HCT116 (cell line): Measurements from ENCODE around the gene ANKRA2. TPM values are rescaled to one million over a fixed set of nuclear protein-coding genes. Genes with fewer than 3 reads are reported as not detected.

Experiments used
- ATAC-seq: fragments of 200-7000 bp; cut with Tn5 transposase; 2 replicates; pipeline ENCODE4 v1.9.1; 2020; ENCODE audit warnings: mild to moderate bottlenecking, moderate library complexity
- BruUV-seq: library from RNA; stranded (reverse); fragments of 400-500 nt; replicated peaks from 2 replicates; lab custom pipeline; 2021; lab: Mats Ljungman, UMichigan
- CTCF ChIA-PET: fragments of 300-600 bp; sonication (Branson Sonifier 250); formaldehyde crosslinking; loops from one replicate; lab custom pipeline; 2021; ENCODE audit warnings: antibody characterized with exemption; lab: Charles Lee
- POLR2A ChIA-PET: fragments of 300-600, 350-600 bp; sonication (Branson Sonifier 250); formaldehyde crosslinking; loops from one replicate; lab custom pipeline; 2021; ENCODE audit warnings: antibody characterized with exemption; lab: Charles Lee
- RAD21 ChIA-PET, 2 experiments: fragments of 300-600 bp; sonication (Branson Sonifier 250); formaldehyde crosslinking; loops; one replicate each; lab custom pipeline; 2023; ENCODE audit warnings: low total read pairs in 2 of 2; ENCODE audit not compliant: uncharacterized antibody in 2 of 2, unreplicated experiment in 2 of 2, low non-redundant PET in 1 of 2; lab: Charles Lee
- DNase-seq: peaks from one replicate; pipeline ENCODE4 v3.0.0-alpha.2; 2010; ENCODE audit warnings: low read depth, low spot score
- H2AFZ ChIP-seq: fragments of 200-600 bp; shearing (Covaris generic), sonication (generic); 2 replicates; pipeline ENCODE4 v1.6.1; 2017; ENCODE audit warnings: low read depth, mixed run types, mixed read lengths, antibody characterized with exemption, low read length; ENCODE audit not compliant: poor library complexity, severe bottlenecking
- H3K27ac ChIP-seq: 2 replicates; pipeline ENCODE4 v1.5.1; 2012; ENCODE audit warnings: low read depth, low read length
- H3K27me3 ChIP-seq: fragments of 200-600 bp; sonication (generic); 2 replicates; pipeline ENCODE4 v1.6.1; 2016; ENCODE audit warnings: mixed run types, low read length, mixed read lengths; ENCODE audit not compliant: insufficient read depth
- H3K36me3 ChIP-seq, 2 experiments: fragments of 200-500 bp in 1 of 2; fragments of 200-600 bp in 1 of 2; sonication (Bioruptor generic) in 1 of 2; sonication (generic) in 1 of 2; 2 replicates each; pipeline versions ENCODE4 v1.5.1 to v1.6.1; 2014 to 2016; ENCODE audit warnings: low read length in 2 of 2, inconsistent platforms in 1 of 2, mixed read lengths in 1 of 2, mixed run types in 1 of 2; ENCODE audit not compliant: insufficient read depth in 2 of 2, control insufficient read depth in 1 of 2
- H3K4me1 ChIP-seq, 2 experiments: fragments of 200-600 bp in 1 of 2; sonication (generic) in 1 of 2; 2 replicates each; pipeline versions ENCODE4 v1.5.1 to v1.6.1; 2012 to 2017; ENCODE audit warnings: low read length in 2 of 2, inconsistent platforms in 1 of 2, mild to moderate bottlenecking in 1 of 2, mixed read lengths in 1 of 2, mixed run types in 1 of 2, moderate library complexity in 1 of 2; ENCODE audit not compliant: insufficient read depth in 2 of 2, control insufficient read depth in 1 of 2
- H3K4me2 ChIP-seq: fragments of 200-600 bp; sonication (generic); 2 replicates; pipeline ENCODE4 v1.6.1; 2017; ENCODE audit warnings: mixed run types, low read length, mixed read lengths
- H3K4me3 ChIP-seq, 2 experiments: fragments of 200-600 bp in 1 of 2; sonication (generic) in 1 of 2; replicated peaks in 1 of 2; 2 replicates each; pipeline ENCODE4 v1.5.1; 2011 to 2016; ENCODE audit warnings: low read length in 2 of 2, control low read depth in 1 of 2, low read depth in 1 of 2, mild to moderate bottlenecking in 1 of 2, mixed read lengths in 1 of 2, mixed run types in 1 of 2
- H3K79me2 ChIP-seq: fragments of 200-600 bp; sonication (generic); 2 replicates; pipeline ENCODE4 v1.6.1; 2017; ENCODE audit warnings: mild to moderate bottlenecking, mixed run types, low read length, moderate library complexity, mixed read lengths; ENCODE audit not compliant: insufficient read depth
- H3K9ac ChIP-seq: fragments of 200-600 bp; sonication (generic); 2 replicates; pipeline ENCODE4 v1.6.1; 2016; ENCODE audit warnings: low read length, mixed read lengths
- H3K9me2 ChIP-seq: fragments of 200-600 bp; sonication (generic), shearing (Covaris generic); 2 replicates; pipeline ENCODE4 v1.6.1; 2017; ENCODE audit warnings: mixed run types, mild to moderate bottlenecking, moderate library complexity; ENCODE audit not compliant: insufficient read depth
- H3K9me3 ChIP-seq, 2 experiments: fragments of 200-500 bp in 1 of 2; fragments of 200-600 bp in 1 of 2; sonication (Bioruptor generic) in 1 of 2; sonication (generic) in 1 of 2; 2 replicates each; pipeline ENCODE4 v1.6.1; 2014 to 2017; ENCODE audit warnings: low read length in 2 of 2, mixed read lengths in 2 of 2, inconsistent platforms in 1 of 2, low read depth in 1 of 2, mild to moderate bottlenecking in 1 of 2, mixed run types in 1 of 2, moderate library complexity in 1 of 2; ENCODE audit not compliant: control insufficient read depth in 1 of 2, insufficient read depth in 1 of 2
- H4K20me1 ChIP-seq: fragments of 200-600 bp; sonication (generic), shearing (Covaris generic); 2 replicates; pipeline ENCODE4 v1.6.1; 2017; ENCODE audit warnings: mixed run types, mild to moderate bottlenecking, moderate library complexity; ENCODE audit not compliant: insufficient read depth
- ATF3 ChIP-seq: IDR thresholded peaks from 2 replicates; pipeline ENCODE4 v1.6.1; 2012
- CBX3 ChIP-seq: IDR thresholded peaks from 2 replicates; pipeline ENCODE4 v1.6.1; 2012; ENCODE audit warnings: low read depth
- EGR1 ChIP-seq: IDR thresholded peaks from 2 replicates; pipeline ENCODE4 v1.6.1; 2012; ENCODE audit warnings: low read depth
- SIN3A ChIP-seq: IDR thresholded peaks from 2 replicates; pipeline ENCODE4 v1.6.1; 2012; ENCODE audit warnings: low read depth
- TCF7L2 ChIP-seq: IDR thresholded peaks from 2 replicates; pipeline ENCODE4 v1.7.0; 2011; ENCODE audit warnings: borderline replicate concordance, inconsistent platforms; ENCODE audit not compliant: insufficient read depth, insufficient read length; ENCODE audit errors: extremely low read depth
- YY1 ChIP-seq: IDR thresholded peaks from 2 replicates; pipeline ENCODE4 v1.6.1; 2011; ENCODE audit warnings: low read length, low read depth, moderate library complexity, mild to moderate bottlenecking; ENCODE audit not compliant: insufficient replicate concordance; ENCODE audit errors: extremely low read depth
- ZBTB33 ChIP-seq: IDR thresholded peaks from 2 replicates; pipeline ENCODE4 v1.6.1; 2011; ENCODE audit warnings: mild to moderate bottlenecking, low read length, moderate library complexity; ENCODE audit not compliant: insufficient replicate concordance; ENCODE audit errors: extremely low read depth
- ZFX ChIP-seq: fragments of 450-650 bp; IDR thresholded peaks from 2 replicates; pipeline ENCODE4 v1.6.1; 2017
- intact Hi-C: fragments of 100-400 bp; cut with micrococcal nuclease; formaldehyde crosslinking; loops from 2 replicates; pipeline ENCODE4 v1.10.0; 2022
- total RNA-seq: library from RNA; stranded (reverse); gene quantifications from one replicate; pipeline ENCODE4 v1.2.1, GENCODE V29; 2021; ENCODE audit not compliant: unreplicated experiment

Gene ANKRA2
- total RNA-seq, 1 experiment from 2014 or later, result 17.0 TPM

GRCh38 chr5:73612799-73613198 lies 47.4 kb upstream of the ANKRA2 start:
- CTCF ChIA-PET, result no interaction called here
- Histone ChIP-seq H4K20me1 (no peaks in the 10 kb centered on the region), H2AFZ (no peak overlapping the region), H3K4me3 (no peak overlapping the region), H3K36me3 (no peaks in the 10 kb centered on the region), H3K9ac (no peak overlapping the region), H3K4me2 (no peak overlapping the region), H3K4me1 (peaks cover 0 to 12% of the 10 kb centered on the region in 2 experiments; a peak in 2 of 4 replicates), H3K79me2 (no peaks in the 10 kb centered on the region), H3K27ac (no peak overlapping the region), H3K9me2 (no peaks in the 10 kb centered on the region), H3K9me3 (no peaks in the 10 kb centered on the region), H3K27me3 (no peaks in the 10 kb centered on the region)
- POLR2A ChIA-PET, result no interaction called here
- BruUV-seq, result no TSS peak
- intact Hi-C loops, result no loop called here
- RAD21 ChIA-PET, result no interaction called here
- ATAC-seq (no peak), DNase-seq (no peak)
- no peak for TF ChIP-seq EGR1
- no peak for TF ChIP-seq CBX3
- TF ChIP-seq TCF7L2, result no peak
- no peak for TF ChIP-seq ATF3
- TF ChIP-seq ZBTB33, result no peak
- no peak for TF ChIP-seq SIN3A
- TF ChIP-seq YY1, result no peak

GRCh38 chr5:73607228-73607627 lies 41.8 kb upstream of the ANKRA2 start:
- no peak for ATAC-seq
- POLR2A ChIA-PET, result no interaction called here
- Histone ChIP-seq H4K20me1 (no peaks in the 10 kb centered on the region), H3K27ac (no peak overlapping the region), H3K27me3 (no peaks in the 10 kb centered on the region), H3K4me1 (no peaks in the 10 kb centered on the region), H3K36me3 (no peaks in the 10 kb centered on the region), H3K4me2 (no peak overlapping the region), H2AFZ (no peak overlapping the region), H3K4me3 (no peak overlapping the region), H3K9ac (no peak overlapping the region), H3K79me2 (no peaks in the 10 kb centered on the region), H3K9me2 (no peaks in the 10 kb centered on the region), H3K9me3 (0 out of 4 replicates have a peak, but pooled peaks cover 0 to 1% of the 10 kb centered on the region in 2 experiments)
- intact Hi-C loops, result no loop called here
- RAD21 ChIA-PET, result no interaction called here
- BruUV-seq, result no TSS peak
- no peak for DNase-seq
- CTCF ChIA-PET, result no interaction called here
- no peak for TF ChIP-seq ZFX
